Caki2 (cell line): Measurements from ENCODE around the gene MTA3. TPM values are rescaled to one million over a fixed set of nuclear protein-coding genes. Genes with fewer than 3 reads are reported as not detected.
"Not testable (repeated sequence)": the region's sequence is repeated elsewhere in the genome, so short reads cannot be mapped to it uniquely, and the experiment has no call there.

ENCODE experiments used
- DNase-seq: peaks from one replicate; pipeline ENCODE4 v3.0.0-alpha.2; 2015; ENCODE audit warnings: low read depth
- in situ Hi-C: cut with HindIII; loops from 2 replicates; pipeline ENCODE4 v1.10.0; 2016; ENCODE audit warnings: low sequenced_read_pairs, low pct_unique_long_range_greater_than_20kb, mixed read lengths
- total RNA-seq: library from RNA; depleted of rRNA; stranded (reverse); fragments of >200 nt; shearing (Covaris generic); gene quantifications from 2 replicates; pipeline ENCODE4 v1.2.3, GENCODE V29; 2014; ENCODE audit warnings: low replicate concordance

The MTA3 gene
- total RNA-seq, 1 experiment from 2014 or later, result 31.6 TPM

- no peak for DNase-seq
- in situ Hi-C loops, result no loop called here
Measured at GRCh38 chr2:42640261-42640660, 71.8 kb downstream of the MTA3 start.

DNA sequence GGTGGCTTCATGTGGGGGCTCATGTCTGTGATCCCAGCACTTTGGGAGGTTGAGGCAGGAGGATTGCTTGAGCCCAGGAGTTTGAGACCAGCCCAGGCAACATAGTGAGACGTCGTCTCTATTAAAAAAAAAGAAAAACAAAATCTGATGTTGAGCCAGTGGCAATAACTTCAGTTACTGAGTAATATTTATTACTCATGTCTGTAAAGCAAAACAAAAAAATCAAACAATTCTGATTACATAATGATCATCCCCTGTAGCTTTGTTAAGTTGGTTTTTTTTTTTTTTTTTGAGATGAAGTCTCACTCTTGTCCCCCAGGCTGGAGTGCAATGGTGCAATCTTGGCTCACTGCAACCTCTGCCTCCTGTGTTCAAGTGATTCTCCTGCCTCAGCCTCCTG, 73.9 kb downstream of the MTA3 start:
- DNase-seq, in situ Hi-C loops: not testable (repeated sequence)

DNA sequence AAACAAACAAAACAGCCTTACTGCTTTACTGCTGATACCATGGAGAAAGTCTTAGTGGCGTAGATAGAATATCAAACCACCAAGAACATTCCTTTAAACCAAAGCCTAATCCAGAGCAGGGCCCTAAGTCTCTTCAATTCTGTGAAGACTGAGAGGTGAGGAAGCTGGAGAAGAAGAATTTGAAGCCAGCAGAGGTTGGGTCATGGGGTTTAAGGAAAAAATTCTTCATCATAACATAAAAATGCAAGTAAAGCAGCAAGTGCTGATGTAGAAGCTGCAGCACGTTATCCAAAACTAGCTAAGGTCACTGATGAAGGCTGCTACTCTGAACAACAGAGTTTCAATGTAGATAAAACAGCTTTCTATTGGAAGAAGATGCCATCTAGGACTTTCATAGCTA, 77.1 kb downstream of the MTA3 start:
- in situ Hi-C loops, result no loop called here
- DNase-seq, result no peak

GRCh38 chr2:42648796-42649195, 80.4 kb downstream of the MTA3 start:
- in situ Hi-C loops, result no loop called here
- DNase-seq, result no peak

- no peak for DNase-seq
- in situ Hi-C loops, result no loop called here
Measured at GRCh38 chr2:42651057-42651456, 82.6 kb downstream of the MTA3 start.

GRCh38 chr2:42652086-42652485, 83.7 kb downstream of the MTA3 start:
- DNase-seq, result no peak
- in situ Hi-C loops, result no loop called here

- in situ Hi-C loops, result no loop called here
- no peak for DNase-seq
Measured at GRCh38 chr2:42653039-42653438, 84.6 kb downstream of the MTA3 start.

- DNase-seq, result no peak
- in situ Hi-C loops, result no loop called here
Measured at GRCh38 chr2:42653908-42654445, 85.5 kb downstream of the MTA3 start.

GRCh38 chr2:42658306-42658705, 89.9 kb downstream of the MTA3 start:
- no peak for DNase-seq
- in situ Hi-C loops, result no loop called here

GRCh38 chr2:42659609-42660008, 91.2 kb downstream of the MTA3 start:
- in situ Hi-C loops, result no loop called here
- peak; percentile 14 for DNase-seq

- in situ Hi-C loops, result no loop called here
Measured at GRCh38 chr2:42663106-42663780, 94.8 kb downstream of the MTA3 start.

DNA sequence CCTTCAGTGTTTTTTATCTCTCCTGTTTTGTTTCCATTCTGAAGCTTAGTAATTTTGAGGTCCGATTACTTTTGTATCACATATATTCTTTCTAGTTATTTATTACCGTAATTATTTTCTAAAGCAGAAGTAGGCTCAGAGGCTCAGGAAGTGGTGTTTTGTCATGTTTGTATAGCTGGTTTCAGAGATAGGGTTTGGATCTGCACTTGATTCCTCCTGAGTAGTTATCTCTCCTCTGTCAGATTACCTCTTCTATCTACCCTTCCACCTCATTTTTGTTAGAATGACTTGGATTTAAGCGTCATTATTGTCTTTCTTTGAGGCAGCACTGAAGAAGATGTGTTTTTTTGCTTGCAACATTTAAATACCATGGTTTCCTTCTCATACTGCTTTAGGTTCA, 95.4 kb downstream of the MTA3 start:
- in situ Hi-C loops, result no loop called here
- no peak for DNase-seq

More at GRCh38 chr2:42663106-42663780, 94.8 kb downstream of the MTA3 start:
- DNase-seq, result peak; percentile 62

DNA sequence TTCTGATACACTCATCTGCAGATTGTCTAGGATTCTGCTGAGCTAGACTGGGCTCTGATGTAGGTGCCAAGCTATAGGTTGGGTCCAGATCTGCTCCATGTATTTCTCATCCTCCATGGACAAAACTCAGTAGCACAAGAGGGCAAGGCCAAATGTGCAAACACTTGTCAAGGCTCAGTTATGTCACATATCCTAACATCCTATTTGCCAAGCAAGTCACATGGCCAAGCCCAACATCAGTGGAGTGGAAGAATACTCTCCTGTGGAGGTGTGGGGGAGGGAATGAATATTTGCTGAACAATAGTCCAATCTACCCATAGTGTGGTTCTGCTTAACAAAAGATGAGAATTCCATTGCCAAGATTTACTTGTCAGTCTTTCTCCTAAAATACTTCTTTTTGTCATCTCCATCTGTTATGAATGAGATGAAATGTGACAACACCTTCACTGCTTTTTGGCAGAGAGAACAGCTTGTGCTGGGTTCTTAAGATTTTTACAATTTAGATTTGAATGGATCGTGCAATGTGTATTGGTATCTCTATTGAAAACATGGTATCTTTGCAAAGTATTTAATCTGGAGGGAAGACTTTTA, 105.7 kb downstream of the MTA3 start:
- in situ Hi-C loops, result no loop called here
- DNase-seq, result no peak

DNA sequence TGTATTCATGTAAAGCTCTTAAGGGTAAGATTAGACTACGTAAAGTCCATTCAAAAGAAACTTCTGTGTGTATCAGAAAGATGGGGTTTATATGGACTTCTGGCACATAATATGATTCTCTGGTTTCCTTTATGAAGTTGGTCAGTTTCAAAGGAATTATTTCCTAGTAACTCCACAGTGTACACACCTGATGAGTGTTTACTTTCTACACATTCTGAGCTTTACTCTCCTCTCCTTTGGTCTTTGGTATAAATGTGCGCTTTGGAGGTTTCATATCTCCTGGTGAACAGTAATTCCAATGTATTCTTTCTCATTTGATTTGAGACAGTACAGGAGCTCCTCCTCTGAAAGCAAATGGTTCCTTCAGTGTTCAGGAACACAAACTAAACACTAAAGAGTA, 107.4 kb downstream of the MTA3 start:
- DNase-seq, result no peak

DNA sequence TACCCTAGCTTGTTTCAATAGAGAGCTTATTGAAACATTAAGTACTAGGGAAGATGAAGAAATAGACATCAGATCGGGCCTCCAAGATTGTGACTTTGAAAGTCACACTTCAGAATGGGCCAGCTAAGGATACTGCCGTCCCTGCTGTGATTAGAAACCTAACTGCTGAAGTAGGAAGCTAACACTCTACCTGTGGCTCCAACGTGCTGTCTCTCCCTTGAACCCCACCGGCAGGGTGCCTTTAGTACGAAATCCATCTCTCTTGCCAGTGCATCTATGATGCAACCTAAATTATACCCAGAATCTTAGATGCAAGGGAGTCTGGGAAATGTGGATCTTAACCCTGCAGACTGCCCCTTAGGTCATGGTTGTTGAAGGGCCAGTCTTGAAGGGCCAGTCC, 116.9 kb downstream of the MTA3 start:
- no peak for DNase-seq
- in situ Hi-C loops, result no loop called here

More for the DNA sequence above, 107.4 kb downstream of the MTA3 start:
- in situ Hi-C loops, result no loop called here

GRCh38 chr2:42693013-42693615, 124.7 kb downstream of the MTA3 start:
- in situ Hi-C loops, result no loop called here
- DNase-seq, result no peak

DNA sequence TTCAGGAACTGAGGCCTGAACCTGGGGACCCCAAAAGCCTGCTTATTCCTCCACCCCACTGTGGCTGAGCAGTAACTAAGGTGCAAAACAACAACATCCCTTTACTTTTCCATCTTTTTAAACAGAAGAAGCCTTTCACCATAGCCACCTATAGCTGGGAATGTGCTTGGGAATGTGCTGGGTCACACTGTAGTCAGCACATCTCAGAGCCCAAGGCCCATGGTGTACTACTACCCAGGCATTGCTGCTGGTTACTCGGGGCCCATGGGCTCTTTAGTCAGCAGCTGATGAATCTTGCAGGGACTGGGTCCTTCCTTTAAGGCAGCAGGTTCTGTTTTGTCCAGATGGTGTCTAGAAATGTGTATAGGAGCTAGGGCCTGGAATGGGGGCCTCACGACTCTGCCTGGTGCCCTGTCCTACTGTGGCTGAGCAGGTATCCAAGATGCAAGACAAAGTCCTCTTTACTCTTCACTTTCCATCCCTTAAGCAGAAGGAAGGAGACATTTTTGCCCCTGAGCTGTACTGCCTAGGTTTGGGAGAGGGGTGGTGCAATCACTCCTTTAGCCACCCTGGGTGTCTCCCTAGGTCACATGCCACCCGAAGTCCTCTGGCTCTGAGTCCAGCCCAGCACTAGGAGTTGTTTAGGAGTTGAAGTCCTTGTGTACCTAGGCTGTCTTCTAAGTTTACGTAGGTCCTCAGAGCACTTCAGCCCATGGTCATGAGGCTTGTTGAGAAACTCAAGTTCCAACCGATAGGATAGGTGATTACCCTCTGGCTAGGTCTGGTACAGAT, 125.5 kb downstream of the MTA3 start:
- in situ Hi-C loops, result no loop called here
- no peak for DNase-seq

- in situ Hi-C loops, result no loop called here
- DNase-seq, result no peak
Measured at GRCh38 chr2:42696987-42697386, 128.6 kb downstream of the MTA3 start.

DNA sequence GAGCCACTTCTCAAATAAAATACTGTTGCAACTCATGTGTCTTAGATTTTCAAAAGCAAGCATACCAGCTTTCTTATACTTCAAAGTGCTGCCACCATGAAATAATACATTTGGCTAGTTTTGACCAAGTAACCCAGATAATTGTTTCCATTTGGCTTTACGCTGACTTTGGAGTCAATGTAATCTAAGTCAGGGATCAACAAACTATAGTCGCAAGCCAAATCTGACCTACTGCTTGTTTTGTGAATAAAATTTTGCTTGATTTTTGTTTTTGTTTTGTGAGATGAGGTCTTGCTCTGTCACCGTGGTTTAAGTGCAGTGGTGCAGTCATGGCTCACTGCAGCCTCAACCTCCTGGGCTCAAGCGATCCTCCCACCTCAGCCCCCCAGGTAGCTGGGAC, 130.5 kb downstream of the MTA3 start:
- DNase-seq, result no peak
- in situ Hi-C loops, result no loop called here
